Measurements from ENCODE around the gene BACE1-AS.

BACE1-AS gene

DNA sequence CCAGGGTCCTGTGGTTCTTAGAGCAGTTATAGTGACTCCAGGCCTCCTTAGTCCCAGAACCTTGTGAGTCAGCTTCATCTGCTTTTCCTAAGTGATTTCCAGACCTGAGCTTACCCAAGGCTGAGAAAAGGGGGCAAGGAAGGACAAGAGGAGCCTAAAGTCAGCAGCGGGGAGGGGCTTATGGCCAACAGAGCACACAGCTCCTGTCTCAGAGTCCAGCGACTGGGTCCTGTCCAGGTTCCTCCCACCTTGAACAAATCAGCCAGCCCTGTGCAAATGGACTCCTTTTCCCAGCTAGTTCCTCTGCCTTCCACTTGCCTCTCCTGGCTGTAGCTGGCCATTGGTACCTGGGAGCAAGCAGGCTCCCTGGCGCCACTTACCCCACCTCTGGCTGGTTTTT lies 14.0 kb downstream of the BACE1-AS start:
- no peaks in the 10 kb centered on the region for H3F3A ChIP-seq (ENCODE audit: insufficient read depth, low read length)
- H3K4me1 ChIP-seq (ENCODE audit: low read length), result no peaks in the 10 kb centered on the region
- H4K20me1 ChIP-seq (ENCODE audit: insufficient read depth, low read length), result no peaks in the 10 kb centered on the region
- H3K4me3 ChIP-seq (ENCODE audit: low read length), result no peak overlapping the region
- no peak overlapping the region for H3K4me2 ChIP-seq (ENCODE audit: low read depth, low read length)
- H3K27ac ChIP-seq (ENCODE audit: low read length), result no peak overlapping the region
- no peak overlapping the region for H2AFZ ChIP-seq (ENCODE audit: low read length)
- no peaks in the 10 kb centered on the region for H3K79me2 ChIP-seq (ENCODE audit: low read length)
- H3K9ac ChIP-seq (ENCODE audit: low read length), result no peak overlapping the region
- H3K36me3 ChIP-seq (replicated peaks; ENCODE audit: insufficient read depth, low read length), result no peaks in the 10 kb centered on the region
- no peaks in the 10 kb centered on the region for H3K9me3 ChIP-seq (replicated peaks; ENCODE audit: insufficient read depth, low read length)
- H3K27me3 ChIP-seq (replicated peaks; ENCODE audit: insufficient read depth, low read length), result no peaks in the 10 kb centered on the region
- TF ChIP-seq, protein P1, sequence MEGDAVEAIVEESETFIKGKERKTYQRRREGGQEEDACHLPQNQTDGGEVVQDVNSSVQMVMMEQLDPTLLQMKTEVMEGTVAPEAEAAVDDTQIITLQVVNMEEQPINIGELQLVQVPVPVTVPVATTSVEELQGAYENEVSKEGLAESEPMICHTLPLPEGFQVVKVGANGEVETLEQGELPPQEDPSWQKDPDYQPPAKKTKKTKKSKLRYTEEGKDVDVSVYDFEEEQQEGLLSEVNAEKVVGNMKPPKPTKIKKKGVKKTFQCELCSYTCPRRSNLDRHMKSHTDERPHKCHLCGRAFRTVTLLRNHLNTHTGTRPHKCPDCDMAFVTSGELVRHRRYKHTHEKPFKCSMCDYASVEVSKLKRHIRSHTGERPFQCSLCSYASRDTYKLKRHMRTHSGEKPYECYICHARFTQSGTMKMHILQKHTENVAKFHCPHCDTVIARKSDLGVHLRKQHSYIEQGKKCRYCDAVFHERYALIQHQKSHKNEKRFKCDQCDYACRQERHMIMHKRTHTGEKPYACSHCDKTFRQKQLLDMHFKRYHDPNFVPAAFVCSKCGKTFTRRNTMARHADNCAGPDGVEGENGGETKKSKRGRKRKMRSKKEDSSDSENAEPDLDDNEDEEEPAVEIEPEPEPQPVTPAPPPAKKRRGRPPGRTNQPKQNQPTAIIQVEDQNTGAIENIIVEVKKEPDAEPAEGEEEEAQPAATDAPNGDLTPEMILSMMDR (IDR thresholded peaks at IDR 0.05; ENCODE audit: low read length), result no peak
- no peak for TF ChIP-seq EZH2 (optimal IDR thresholded peaks at IDR 0.05; ENCODE audit: low read depth, low read length)
- no peak for TF ChIP-seq EZH2phosphoT487 (IDR thresholded peaks at IDR 0.05; ENCODE audit: low read length)
- H3K9me2 ChIP-seq (replicated peaks; ENCODE audit: insufficient read depth, low read length), result no peaks in the 10 kb centered on the region
- no peak for DNase-seq

DNA sequence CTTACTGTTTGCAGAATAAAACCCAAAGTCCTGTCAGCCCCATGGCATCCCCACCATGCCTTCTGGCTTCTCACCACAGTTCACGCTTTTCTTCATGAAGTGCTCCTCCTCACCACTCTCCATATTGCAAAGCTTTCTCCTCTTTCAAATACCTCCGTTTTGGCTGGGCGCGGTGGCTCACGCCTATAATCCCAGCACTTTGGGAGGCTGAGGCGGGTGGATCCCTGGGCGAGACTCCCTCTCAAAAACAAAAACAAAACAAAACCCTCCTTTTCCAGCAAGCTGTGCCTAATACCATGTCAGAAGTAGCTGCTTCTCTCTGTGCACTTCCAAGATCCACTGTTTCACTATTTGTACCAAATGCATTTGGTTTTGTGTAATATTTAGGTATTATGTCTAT lies 18.2 kb downstream of the BACE1-AS start:
- no peaks in the 10 kb centered on the region for H3K4me1 ChIP-seq (ENCODE audit: low read length)

DNA sequence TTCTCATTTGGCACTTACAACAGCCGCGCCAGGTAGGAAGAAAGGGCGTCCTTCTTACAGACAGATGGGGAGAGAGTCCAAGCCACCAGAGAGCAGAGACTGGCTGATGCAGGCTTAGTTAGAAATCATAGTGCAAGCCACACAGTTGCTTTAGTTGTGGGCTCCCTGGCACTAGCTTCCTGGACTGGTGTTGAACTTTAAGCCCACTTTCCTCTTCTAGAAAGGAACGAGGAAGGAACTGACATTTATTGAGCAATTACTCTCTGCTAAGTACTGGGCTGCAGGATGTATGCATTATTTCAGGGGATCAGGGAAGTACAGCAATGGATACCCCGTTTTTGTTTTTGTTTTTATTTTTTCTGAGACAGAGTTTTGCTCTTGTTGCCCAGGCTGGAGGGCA lies 21.9 kb downstream of the BACE1-AS start:
- Histone ChIP-seq H4K20me1 (ENCODE audit: insufficient read depth, low read length) (no peaks in the 10 kb centered on the region), H3K9ac (ENCODE audit: low read length) (no peak overlapping the region), H3K27ac (ENCODE audit: low read length) (no peak overlapping the region), H3K9me3 (replicated peaks; ENCODE audit: insufficient read depth, low read length) (no peaks in the 10 kb centered on the region), H2AFZ (ENCODE audit: low read length) (no peak overlapping the region), H3K27me3 (replicated peaks; ENCODE audit: insufficient read depth, low read length) (no peaks in the 10 kb centered on the region; the same call in none of the 2 replicates), H3K4me1 (ENCODE audit: low read length) (no peaks in the 10 kb centered on the region), H3K4me3 (ENCODE audit: low read length) (no peak overlapping the region), H3F3A (ENCODE audit: insufficient read depth, low read length) (no peaks in the 10 kb centered on the region), H3K36me3 (replicated peaks; ENCODE audit: insufficient read depth, low read length) (no peaks in the 10 kb centered on the region), H3K4me2 (ENCODE audit: low read depth, low read length) (no peak overlapping the region), H3K9me2 (replicated peaks; ENCODE audit: insufficient read depth, low read length) (no peaks in the 10 kb centered on the region), H3K79me2 (ENCODE audit: low read length) (no peaks in the 10 kb centered on the region)
- TF ChIP-seq EZH2 (optimal IDR thresholded peaks at IDR 0.05; ENCODE audit: low read depth, low read length) (no peak), EZH2phosphoT487 (IDR thresholded peaks at IDR 0.05; ENCODE audit: low read length) (no peak)
- TF ChIP-seq, protein P1 (IDR thresholded peaks at IDR 0.05; ENCODE audit: low read length), result no peak
- DNase-seq, result no peak

More for the DNA sequence above, 18.2 kb downstream of the BACE1-AS start:
- Histone ChIP-seq H3K9me2 (replicated peaks; ENCODE audit: insufficient read depth, low read length) (no peaks in the 10 kb centered on the region), H3K9ac (ENCODE audit: low read length) (no peak overlapping the region), H2AFZ (ENCODE audit: low read length) (no peak overlapping the region), H4K20me1 (ENCODE audit: insufficient read depth, low read length) (no peaks in the 10 kb centered on the region), H3K79me2 (ENCODE audit: low read length) (no peaks in the 10 kb centered on the region), H3K4me3 (ENCODE audit: low read length) (no peak overlapping the region), H3F3A (ENCODE audit: insufficient read depth, low read length) (no peaks in the 10 kb centered on the region), H3K27ac (ENCODE audit: low read length) (no peak overlapping the region), H3K27me3 (replicated peaks; ENCODE audit: insufficient read depth, low read length) (no peaks in the 10 kb centered on the region), H3K36me3 (replicated peaks; ENCODE audit: insufficient read depth, low read length) (no peaks in the 10 kb centered on the region), H3K9me3 (replicated peaks; ENCODE audit: insufficient read depth, low read length) (no peaks in the 10 kb centered on the region), H3K4me2 (ENCODE audit: low read depth, low read length) (no peak overlapping the region)
- no peak for TF ChIP-seq EZH2 (optimal IDR thresholded peaks at IDR 0.05; ENCODE audit: low read depth, low read length)
- TF ChIP-seq, protein P1 (IDR thresholded peaks at IDR 0.05; ENCODE audit: low read length), result no peak
- no peak for TF ChIP-seq EZH2phosphoT487 (IDR thresholded peaks at IDR 0.05; ENCODE audit: low read length)
- no peak for DNase-seq

All from MM.1S (cell line).